Measurements from ENCODE around the gene PRKCE. TPM values are rescaled to one million over a fixed set of nuclear protein-coding genes. Genes with fewer than 3 reads are reported as not detected.

The PRKCE gene
- total RNA-seq, 2 donors from 2014 or later = 6.3 to 30.1 TPM

DNA sequence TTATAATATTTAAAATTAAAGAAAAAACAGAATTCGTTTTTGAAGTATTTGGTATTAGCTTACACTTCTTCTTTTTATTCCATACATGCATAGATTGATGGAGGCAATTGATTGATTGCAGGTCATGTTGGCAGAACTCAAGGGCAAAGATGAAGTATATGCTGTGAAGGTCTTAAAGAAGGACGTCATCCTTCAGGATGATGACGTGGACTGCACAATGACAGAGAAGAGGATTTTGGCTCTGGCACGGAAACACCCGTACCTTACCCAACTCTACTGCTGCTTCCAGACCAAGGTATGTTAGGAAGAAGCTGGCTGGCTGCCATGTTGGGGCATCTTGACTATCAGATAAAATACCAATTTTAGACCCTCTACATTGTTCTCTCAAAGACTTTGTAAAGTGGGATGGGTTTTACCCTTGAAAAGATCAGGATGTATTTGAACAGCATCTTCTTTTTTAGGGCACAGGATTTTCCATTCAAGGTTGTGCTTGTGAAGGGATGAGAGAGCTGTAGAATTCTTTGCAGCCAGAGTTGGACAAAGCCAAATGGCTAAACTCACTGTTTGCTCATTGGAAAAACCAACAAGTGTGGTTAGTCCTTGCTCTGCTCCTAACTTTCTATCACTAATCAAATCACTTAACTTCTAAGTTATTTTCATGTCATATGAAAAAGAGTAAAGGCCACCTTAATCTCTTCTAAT lies 358.9 kb downstream of the PRKCE start:
- no peak for ATAC-seq
- H3K4me1 Mint-ChIP-seq (ENCODE audit: low read depth in 2 of 2) = peaks cover 0 to 5% of the 10 kb centered on the region in 2 donors
- H3K27ac Mint-ChIP-seq = no peak overlapping the region
- H3K4me3 Mint-ChIP-seq = no peak overlapping the region
- no peaks in the 10 kb centered on the region for H3K27me3 Mint-ChIP-seq
- no peaks in the 10 kb centered on the region for H3K9me3 Mint-ChIP-seq
- no peaks in the 10 kb centered on the region for H3K36me3 Mint-ChIP-seq
- no peak for DNase-seq (ENCODE audit: low spot score)

- Mint-ChIP-seq H3K4me3 (no peak overlapping the region), H3K36me3 (no peaks in the 10 kb centered on the region), H3K27me3 (no peaks in the 10 kb centered on the region), H3K27ac (no peak overlapping the region), H3K9me3 (no peaks in the 10 kb centered on the region), H3K4me1 (ENCODE audit: low read depth in 2 of 2) (peaks cover 0 to 7% of the 10 kb centered on the region in 2 donors)
- no peak for DNase-seq (ENCODE audit: low spot score)
- no peak for ATAC-seq
Measured at GRCh38 chr2:46010925-46011490, 359.5 kb downstream of the PRKCE start.

GRCh38 chr2:46012618-46013240 lies 361.3 kb downstream of the PRKCE start:
- peak overlapping the region; percentile 26 to 65 for H3K27ac Mint-ChIP-seq

GRCh38 chr2:46013726-46014125 lies 362.3 kb downstream of the PRKCE start:
- Mint-ChIP-seq H3K27ac (peak overlapping the region; percentile 26 to 65), H3K27me3 (no peaks in the 10 kb centered on the region), H3K9me3 (no peaks in the 10 kb centered on the region), H3K4me1 (ENCODE audit: low read depth in 2 of 2) (peaks cover 0 to 21% of the 10 kb centered on the region in 2 donors), H3K36me3 (peaks cover 6% of the 10 kb centered on the region), H3K4me3 (no peak overlapping the region)
- DNase-seq (ENCODE audit: low spot score) (no peak), ATAC-seq (no peak)

More at GRCh38 chr2:46012618-46013240, 361.3 kb downstream of the PRKCE start:
- DNase-seq (ENCODE audit: low spot score) (no peak), ATAC-seq (peak in 1 of 2 donors; percentile 55)
- peaks cover 6% of the 10 kb centered on the region for H3K36me3 Mint-ChIP-seq
- no peaks in the 10 kb centered on the region for H3K9me3 Mint-ChIP-seq
- H3K4me3 Mint-ChIP-seq = peak overlapping the region; percentile 24
- H3K27me3 Mint-ChIP-seq = no peaks in the 10 kb centered on the region
- H3K4me1 Mint-ChIP-seq (ENCODE audit: low read depth in 2 of 2) = peaks cover 0 to 18% of the 10 kb centered on the region in 2 donors

GRCh38 chr2:46014911-46015654 lies 363.6 kb downstream of the PRKCE start:
- no peak for DNase-seq (ENCODE audit: low spot score)
- Mint-ChIP-seq H3K4me1 (ENCODE audit: low read depth in 2 of 2) (peaks cover 0 to 21% of the 10 kb centered on the region in 2 donors), H3K9me3 (no peaks in the 10 kb centered on the region)

GRCh38 chr2:46015671-46016070 lies 364.2 kb downstream of the PRKCE start:
- peaks cover 2 to 25% of the 10 kb centered on the region in 2 donors for H3K4me1 Mint-ChIP-seq (ENCODE audit: low read depth in 2 of 2)
- DNase-seq (ENCODE audit: low spot score) (no peak), ATAC-seq (peak in 1 of 2 donors; percentile 21)
- H3K27me3 Mint-ChIP-seq = no peaks in the 10 kb centered on the region
- peak overlapping the region in 1 of 2 donors; percentile 78 for H3K27ac Mint-ChIP-seq
- no peaks in the 10 kb centered on the region for H3K9me3 Mint-ChIP-seq
- peak overlapping the region; percentile 59 for H3K4me3 Mint-ChIP-seq
- peaks cover 11% of the 10 kb centered on the region for H3K36me3 Mint-ChIP-seq

More at GRCh38 chr2:46014911-46015654, 363.6 kb downstream of the PRKCE start:
- Mint-ChIP-seq H3K27ac (peak overlapping the region in 1 of 2 donors; percentile 78), H3K4me3 (peak overlapping the region; percentile 59), H3K36me3 (peaks cover 6% of the 10 kb centered on the region), H3K27me3 (no peaks in the 10 kb centered on the region)
- no peak for ATAC-seq

DNA sequence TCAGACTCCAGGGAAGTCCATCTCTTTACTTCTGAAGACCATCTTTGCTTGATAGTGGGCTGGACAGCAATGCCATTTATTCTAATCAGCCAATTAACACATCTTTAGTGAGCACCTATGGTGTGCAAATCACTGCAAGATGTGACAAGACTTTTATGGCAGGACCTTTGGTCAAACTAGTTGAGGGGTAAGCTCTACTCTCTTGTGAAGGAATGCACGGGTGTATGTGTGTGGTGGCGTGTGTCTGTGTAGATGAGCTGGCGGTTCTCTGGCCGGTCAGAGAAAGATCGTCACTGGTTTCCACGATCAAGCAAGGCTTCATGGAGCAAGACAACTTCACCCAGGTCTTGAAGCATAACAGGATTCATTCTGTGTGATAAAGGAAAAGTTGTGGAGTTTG lies 364.6 kb downstream of the PRKCE start:
- peaks cover 2 to 29% of the 10 kb centered on the region in 2 donors for H3K4me1 Mint-ChIP-seq (ENCODE audit: low read depth in 2 of 2)
- ATAC-seq (no peak), DNase-seq (ENCODE audit: low spot score) (no peak)
- no peaks in the 10 kb centered on the region for H3K9me3 Mint-ChIP-seq
- H3K27ac Mint-ChIP-seq = peak overlapping the region in 1 of 2 donors; percentile 78
- peaks cover 13% of the 10 kb centered on the region for H3K36me3 Mint-ChIP-seq
- H3K27me3 Mint-ChIP-seq = no peaks in the 10 kb centered on the region
- peak overlapping the region; percentile 59 for H3K4me3 Mint-ChIP-seq

DNA sequence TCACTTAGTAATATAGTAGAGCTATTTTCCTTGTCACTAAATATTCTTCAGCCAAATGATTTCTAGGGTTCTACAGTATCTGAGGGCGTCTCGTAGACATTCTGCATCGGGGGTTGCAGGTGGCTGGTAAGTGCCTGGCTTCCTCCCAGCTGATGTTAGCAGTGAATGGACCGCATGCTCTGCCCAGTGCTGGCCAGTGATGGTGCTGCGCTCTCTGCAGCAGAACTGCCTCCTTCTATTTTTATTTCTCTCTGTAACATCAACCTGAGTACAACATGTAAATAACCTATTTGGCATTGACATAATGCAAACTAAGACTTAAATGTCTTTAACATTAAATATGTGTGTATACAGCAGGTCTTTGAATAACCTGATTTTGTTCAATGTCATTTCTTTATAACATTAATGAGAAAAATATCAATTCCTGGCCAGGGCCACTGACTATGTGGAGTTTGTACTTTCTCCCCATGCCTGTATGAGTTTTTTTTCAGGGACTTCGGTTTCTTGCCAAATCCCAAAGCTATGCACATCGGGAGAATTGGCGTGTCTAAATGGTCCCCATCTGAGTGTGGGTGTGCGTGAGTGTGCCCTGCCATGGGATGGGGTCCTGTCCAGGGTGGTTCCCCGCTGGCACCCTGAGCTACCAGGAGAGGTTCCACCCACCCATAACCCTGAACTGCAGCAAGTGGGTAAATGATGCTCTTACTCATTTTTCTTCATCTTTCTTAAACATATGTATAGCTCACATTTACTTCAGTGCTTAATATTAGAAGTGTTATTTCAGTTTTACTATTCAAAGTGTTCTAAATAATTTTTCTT lies 367.5 kb downstream of the PRKCE start:
- Mint-ChIP-seq H3K36me3 (peaks cover 20% of the 10 kb centered on the region), H3K4me3 (peak overlapping the region; percentile 47), H3K9me3 (no peaks in the 10 kb centered on the region), H3K4me1 (ENCODE audit: low read depth in 2 of 2) (peaks cover 2 to 35% of the 10 kb centered on the region in 2 donors), H3K27me3 (no peaks in the 10 kb centered on the region), H3K27ac (peak overlapping the region; percentile 47 to 78)
- DNase-seq (ENCODE audit: low spot score) (no peak), ATAC-seq (peak; percentile 70 to 80)

- ATAC-seq (no peak), DNase-seq (ENCODE audit: low spot score) (no peak)
- peak overlapping the region; percentile 4 to 78 for H3K27ac Mint-ChIP-seq
- no peaks in the 10 kb centered on the region for H3K27me3 Mint-ChIP-seq
- H3K4me1 Mint-ChIP-seq (ENCODE audit: low read depth in 2 of 2) = peaks cover 2 to 35% of the 10 kb centered on the region in 2 donors
- peak overlapping the region; percentile 61 for H3K4me3 Mint-ChIP-seq
- H3K9me3 Mint-ChIP-seq = no peaks in the 10 kb centered on the region
- peaks cover 20% of the 10 kb centered on the region for H3K36me3 Mint-ChIP-seq
Measured at GRCh38 chr2:46020416-46020815, 368.9 kb downstream of the PRKCE start.

- H3K4me1 Mint-ChIP-seq (ENCODE audit: low read depth in 2 of 2) = peaks cover 2 to 19% of the 10 kb centered on the region in 2 donors
- DNase-seq (ENCODE audit: low spot score) (no peak), ATAC-seq (peak in 1 of 2 donors; percentile 41)
- peaks cover 14% of the 10 kb centered on the region for H3K36me3 Mint-ChIP-seq
- no peaks in the 10 kb centered on the region for H3K9me3 Mint-ChIP-seq
- no peaks in the 10 kb centered on the region for H3K27me3 Mint-ChIP-seq
- H3K4me3 Mint-ChIP-seq = peak overlapping the region; percentile 24
- peak overlapping the region; percentile 14 to 78 for H3K27ac Mint-ChIP-seq
Measured at GRCh38 chr2:46023165-46023854, 371.8 kb downstream of the PRKCE start.

DNA sequence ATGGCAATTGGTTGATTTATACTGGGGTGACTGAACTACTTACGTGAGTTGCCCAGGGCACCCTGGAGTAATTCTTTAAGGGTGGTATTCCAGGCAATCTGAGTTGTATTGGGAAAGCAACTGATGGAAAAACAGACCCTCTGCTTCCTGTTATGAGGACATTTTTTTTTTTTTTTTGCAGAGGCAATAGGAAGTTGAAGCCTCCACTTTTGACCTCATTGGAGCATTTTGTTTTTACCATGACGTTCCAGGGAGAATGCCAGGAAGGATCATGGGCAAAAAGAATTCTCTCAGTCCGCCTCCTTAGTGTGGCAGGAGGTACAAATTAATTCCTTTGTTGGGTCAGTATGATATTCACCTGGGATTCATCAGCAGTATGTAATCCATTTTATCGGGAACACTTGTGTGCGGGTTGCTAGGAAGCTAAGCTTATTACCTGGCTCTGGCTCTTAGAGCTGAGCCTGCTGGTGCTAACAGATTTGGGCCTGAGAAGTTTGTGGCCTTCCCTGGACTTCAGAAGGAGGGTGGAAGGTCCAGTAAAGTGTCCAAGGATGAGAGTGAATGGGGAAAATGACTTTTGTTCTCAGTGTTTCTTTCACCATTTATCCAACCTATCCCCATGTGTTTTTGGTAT lies 372.8 kb downstream of the PRKCE start:
- peak overlapping the region in 1 of 2 donors; percentile 78 for H3K27ac Mint-ChIP-seq

GRCh38 chr2:46025081-46025480 lies 373.6 kb downstream of the PRKCE start:
- no peak overlapping the region for H3K27ac Mint-ChIP-seq
- peaks cover 14% of the 10 kb centered on the region for H3K36me3 Mint-ChIP-seq
- H3K4me1 Mint-ChIP-seq (ENCODE audit: low read depth in 2 of 2) = peaks cover 2 to 19% of the 10 kb centered on the region in 2 donors
- H3K27me3 Mint-ChIP-seq = no peaks in the 10 kb centered on the region
- DNase-seq (ENCODE audit: low spot score) (no peak), ATAC-seq (no peak)
- H3K4me3 Mint-ChIP-seq = no peak overlapping the region
- H3K9me3 Mint-ChIP-seq = no peaks in the 10 kb centered on the region

More for the DNA sequence above, 372.8 kb downstream of the PRKCE start:
- peaks cover 2 to 19% of the 10 kb centered on the region in 2 donors for H3K4me1 Mint-ChIP-seq (ENCODE audit: low read depth in 2 of 2)
- H3K4me3 Mint-ChIP-seq = no peak overlapping the region
- no peak for DNase-seq (ENCODE audit: low spot score)
- ATAC-seq = no peak
- H3K9me3 Mint-ChIP-seq = no peaks in the 10 kb centered on the region
- no peaks in the 10 kb centered on the region for H3K27me3 Mint-ChIP-seq
- H3K36me3 Mint-ChIP-seq = peaks cover 14% of the 10 kb centered on the region
